Measurements from ENCODE around the gene ERN2. TPM values are rescaled to one million over a fixed set of nuclear protein-coding genes. Genes with fewer than 3 reads are reported as not detected.

The ERN2 gene
- total and polyA plus RNA-seq, 2 of the 13 experiments (the other 11 are each of a cell fraction or from before 2014, with no cell fraction given) = 2.2 to 3.5 TPM

GRCh38 chr16:23640931-23641765 is 71.9 kb downstream of the ERN2 start, which contains the start of the genes DCTN5 and PALB2 (continued):
- TF ChIP-seq AKNA (CRISPR knock-in tag; IDR thresholded peaks at IDR 0.05; ENCODE audit: borderline replicate concordance) = peak; percentile 95; the same call in 1 of the 2 replicates
- TF ChIP-seq PBX2 (CRISPR knock-in tag; IDR thresholded peaks at IDR 0.05) = no peak
- peak; percentile 85 for TF ChIP-seq ZBED4 (CRISPR knock-in tag; IDR thresholded peaks at IDR 0.05; ENCODE audit: borderline replicate concordance)
- TF ChIP-seq RFX1 (IDR thresholded peaks at IDR 0.05) = no peak; the same call in 1 of the 2 replicates
- TF ChIP-seq ZFP1 (CRISPR knock-in tag; IDR thresholded peaks at IDR 0.05) = no peak
- TF ChIP-seq ZNF296 (CRISPR knock-in tag; conservative IDR thresholded peaks at IDR 0.05) = peak; percentile 68; the same call in 1 of the 2 replicates
- TF ChIP-seq HMGA1 (CRISPR knock-in tag; conservative IDR thresholded peaks at IDR 0.05) = no peak
- TF ChIP-seq EED (CRISPR knock-in tag; IDR thresholded peaks at IDR 0.05) = peak; percentile 80
- TF ChIP-seq HIC2 (CRISPR knock-in tag; IDR thresholded peaks at IDR 0.05; ENCODE audit: low read depth) = 0 out of 2 replicates have a peak, but pooled peaks have one; percentile 27
- TF ChIP-seq ZNF224 (CRISPR knock-in tag; IDR thresholded peaks at IDR 0.05) = peak; percentile 93
- TF ChIP-seq ZNF33B (CRISPR knock-in tag; IDR thresholded peaks at IDR 0.05) = peak; percentile 98
- peak; percentile 81; the same call in 1 of the 2 replicates for TF ChIP-seq PREB (CRISPR knock-in tag; IDR thresholded peaks at IDR 0.05)
- TF ChIP-seq PHF20 (CRISPR knock-in tag; IDR thresholded peaks at IDR 0.05) = peak; percentile 97
- peak; percentile 98 for TF ChIP-seq ZFP90 (CRISPR knock-in tag; IDR thresholded peaks at IDR 0.05; ENCODE audit: borderline replicate concordance)

All from HepG2 (cell line).